Activated CD4-positive, alpha-beta T cell treated with anti-CD3 and anti-CD28 coated beads, Interleukin-2, amount 10 ng/mL, durations not matched to agents 7 days and 5 days (primary cell): Measurements from ENCODE around the gene ASCC3. TPM values are rescaled to one million over a fixed set of nuclear protein-coding genes. Genes with fewer than 3 reads are reported as not detected.
"Not testable (repeated sequence)": the region's sequence is repeated elsewhere in the genome, so short reads cannot be mapped to it uniquely, and the experiment has no call there.

Source experiments
- CTCF ChIA-PET: fragments of 350-600 bp; sonication (Branson Sonifier 250); formaldehyde crosslinking; loops from one replicate; lab custom pipeline; 2021; ENCODE audit warnings: antibody characterized with exemption; lab: Charles Lee
- POLR2A ChIA-PET: fragments of 350-600 bp; sonication (Branson Sonifier 250); formaldehyde crosslinking; loops from one replicate; lab custom pipeline; 2021; ENCODE audit warnings: antibody characterized with exemption; lab: Charles Lee
- DNase-seq: peaks from one replicate; pipeline ENCODE4 v3.0.0-alpha.2; 2020
- H3K27ac Mint-ChIP-seq: one replicate; pipeline ENCODE4 v1.8.0; 2021; ENCODE audit warnings: mild to moderate bottlenecking, moderate library complexity, mixed read lengths
- H3K27me3 Mint-ChIP-seq: one replicate; pipeline ENCODE4 v1.8.0; 2021; ENCODE audit warnings: mixed read lengths
- H3K36me3 Mint-ChIP-seq: one replicate; pipeline ENCODE4 v1.8.0; 2021; ENCODE audit warnings: low read depth, mixed read lengths
- H3K4me1 Mint-ChIP-seq: one replicate; pipeline ENCODE4 v1.8.0; 2021; ENCODE audit warnings: mixed read lengths
- H3K4me3 Mint-ChIP-seq: one replicate; pipeline ENCODE4 v1.8.0; 2021; ENCODE audit warnings: mild to moderate bottlenecking, moderate library complexity, mixed read lengths
- H3K9me3 Mint-ChIP-seq: one replicate; pipeline ENCODE4 v1.8.0; 2021; ENCODE audit warnings: mixed read lengths
- total RNA-seq, 2 experiments: library from RNA; stranded (reverse); gene quantifications; one replicate each; pipeline ENCODE4 v1.2.3, GENCODE V29; 2021

The ASCC3 gene
- total RNA-seq, 2 experiments from 2014 or later: 54.3 to 55.3 TPM

DNA sequence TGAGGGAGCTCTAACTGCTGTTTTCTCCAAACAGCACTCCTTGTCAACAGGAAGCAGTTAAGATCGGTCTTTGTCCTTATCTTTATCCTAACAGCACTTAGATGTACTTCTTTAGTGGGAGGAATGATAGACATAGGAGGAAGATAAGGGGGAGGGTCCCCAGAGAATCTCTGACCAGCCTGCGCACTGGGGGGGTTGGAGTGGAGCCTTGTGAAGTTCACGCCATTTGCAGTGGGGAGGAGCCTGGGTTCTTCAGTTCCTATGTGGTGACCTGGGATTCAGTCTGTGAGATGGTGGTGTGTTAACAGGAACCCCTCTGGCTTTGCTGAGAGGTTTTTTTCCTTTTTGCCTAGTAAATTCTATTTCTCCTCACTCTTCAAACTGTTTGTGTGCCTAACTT is 18.1 kb upstream of the ASCC3 start:
- ChIA-PET CTCF (no interaction called here), POLR2A (no interaction called here)
- no peak overlapping the region for H3K4me3 Mint-ChIP-seq
- no peak for DNase-seq
- peaks cover 2% of the 10 kb centered on the region for H3K27me3 Mint-ChIP-seq
- H3K27ac Mint-ChIP-seq: no peak overlapping the region
- no peaks in the 10 kb centered on the region for H3K4me1 Mint-ChIP-seq
- no peaks in the 10 kb centered on the region for H3K36me3 Mint-ChIP-seq
- peaks cover 3% of the 10 kb centered on the region for H3K9me3 Mint-ChIP-seq

GRCh38 chr6:100897671-100898070 is 16.5 kb upstream of the ASCC3 start:
- peaks cover 2% of the 10 kb centered on the region for H3K27me3 Mint-ChIP-seq
- no peak overlapping the region for H3K27ac Mint-ChIP-seq
- CTCF ChIA-PET: no interaction called here
- H3K9me3 Mint-ChIP-seq: peaks cover 3% of the 10 kb centered on the region
- no peak for DNase-seq
- POLR2A ChIA-PET: no interaction called here
- no peak overlapping the region for H3K4me3 Mint-ChIP-seq
- H3K36me3 Mint-ChIP-seq: no peaks in the 10 kb centered on the region
- no peaks in the 10 kb centered on the region for H3K4me1 Mint-ChIP-seq

GRCh38 chr6:100893743-100894142 is 12.6 kb upstream of the ASCC3 start:
- Mint-ChIP-seq H3K4me1 (no peaks in the 10 kb centered on the region), H3K36me3 (no peaks in the 10 kb centered on the region), H3K27me3 (no peaks in the 10 kb centered on the region), H3K4me3 (no peak overlapping the region), H3K27ac (no peak overlapping the region), H3K9me3 (no peaks in the 10 kb centered on the region)
- DNase-seq: no peak
- CTCF ChIA-PET: no interaction called here
- POLR2A ChIA-PET: no interaction called here

GRCh38 chr6:100892693-100893092 is 11.6 kb upstream of the ASCC3 start:
- ChIA-PET POLR2A (no interaction called here), CTCF (no interaction called here)
- Mint-ChIP-seq H3K27me3 (no peaks in the 10 kb centered on the region), H3K27ac (no peak overlapping the region), H3K36me3 (no peaks in the 10 kb centered on the region), H3K4me3 (no peak overlapping the region), H3K9me3 (no peaks in the 10 kb centered on the region), H3K4me1 (no peaks in the 10 kb centered on the region)
- no peak for DNase-seq

DNA sequence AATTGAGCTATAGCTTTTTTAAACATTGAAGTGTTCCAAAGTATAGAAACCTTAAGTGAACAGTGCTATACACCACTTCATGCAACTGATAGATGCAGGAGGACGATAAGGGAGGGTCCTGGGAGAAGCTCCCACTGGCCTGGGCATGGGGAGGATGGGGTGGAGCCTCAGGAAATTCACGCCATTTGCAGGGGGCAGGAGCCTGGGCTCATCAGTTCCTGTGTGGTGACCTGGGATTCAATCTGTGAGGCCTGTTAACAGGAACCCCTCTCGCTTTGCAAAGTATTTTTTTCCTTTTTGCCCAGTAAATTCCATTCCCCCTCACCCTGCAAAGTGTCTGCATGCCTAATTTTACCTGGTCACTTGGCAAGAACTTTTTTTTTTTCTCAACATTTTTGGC is 11.0 kb upstream of the ASCC3 start:
- ChIA-PET CTCF (no interaction called here), POLR2A (no interaction called here)
- no peak overlapping the region for H3K27ac Mint-ChIP-seq
- no peak overlapping the region for H3K4me3 Mint-ChIP-seq
- H3K36me3 Mint-ChIP-seq: no peaks in the 10 kb centered on the region
- no peaks in the 10 kb centered on the region for H3K4me1 Mint-ChIP-seq
- no peak for DNase-seq
- no peaks in the 10 kb centered on the region for H3K9me3 Mint-ChIP-seq
- H3K27me3 Mint-ChIP-seq: no peaks in the 10 kb centered on the region

GRCh38 chr6:100891079-100891478 is 9.9 kb upstream of the ASCC3 start:
- Mint-ChIP-seq H3K9me3 (no peaks in the 10 kb centered on the region), H3K4me1 (no peaks in the 10 kb centered on the region), H3K27ac (no peak overlapping the region), H3K36me3 (no peaks in the 10 kb centered on the region), H3K27me3 (no peaks in the 10 kb centered on the region), H3K4me3 (no peak overlapping the region)
- POLR2A ChIA-PET: no interaction called here
- no peak for DNase-seq
- CTCF ChIA-PET: interaction anchor here (1.0 kb wide), 1 partner anchor 188 kb away, joined by 3 read pairs; no protein-coding TSS in a partner anchor

DNA sequence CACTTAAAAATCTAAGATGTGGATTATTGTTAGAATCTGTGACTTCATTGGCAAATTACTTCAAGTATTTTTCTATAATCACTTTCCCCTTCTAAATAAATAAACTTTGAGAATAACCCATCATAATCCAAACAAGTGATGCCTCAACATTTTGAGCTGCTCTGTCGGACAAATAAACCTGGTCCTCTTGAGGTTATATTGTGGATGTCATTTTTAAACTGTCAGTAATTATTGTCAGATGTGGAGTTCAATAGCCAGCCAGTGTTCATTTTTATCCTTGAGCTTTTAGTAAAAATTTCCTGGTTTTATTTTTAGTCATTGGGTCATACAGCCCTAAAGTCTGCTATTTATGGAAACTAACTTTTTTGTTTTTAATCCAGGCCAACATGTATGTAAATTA is 9.5 kb upstream of the ASCC3 start:
- H3K36me3 Mint-ChIP-seq, DNase-seq, H3K27ac Mint-ChIP-seq, POLR2A ChIA-PET, H3K4me3 Mint-ChIP-seq, H3K9me3 Mint-ChIP-seq, H3K4me1 Mint-ChIP-seq, H3K27me3 Mint-ChIP-seq: not testable (repeated sequence)
- CTCF ChIA-PET: interaction anchor here (1.0 kb wide), 1 partner anchor 188 kb away, joined by 3 read pairs; no protein-coding TSS in a partner anchor

DNA sequence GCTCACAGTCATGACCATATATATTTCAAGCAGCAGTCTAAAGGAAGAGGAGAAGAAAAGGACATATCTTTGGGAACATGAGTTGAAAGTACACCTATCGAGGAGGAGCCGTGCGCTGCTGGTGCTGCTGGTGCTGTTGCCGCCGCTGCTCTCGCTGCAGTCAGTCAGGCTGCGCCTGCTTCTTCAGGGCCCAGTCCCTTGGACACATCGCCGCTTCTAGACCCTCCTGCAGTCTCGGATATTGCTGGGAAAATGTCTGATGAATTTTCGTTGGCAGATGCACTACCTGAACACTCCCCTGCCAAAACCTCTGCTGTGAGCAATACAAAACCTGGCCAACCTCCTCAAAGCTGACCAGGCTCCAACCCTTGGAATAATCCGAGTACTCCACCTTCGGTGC is 8.2 kb upstream of the ASCC3 start:
- H3K4me3 Mint-ChIP-seq: no peak overlapping the region
- CTCF ChIA-PET: no interaction called here
- POLR2A ChIA-PET: no interaction called here

DNA sequence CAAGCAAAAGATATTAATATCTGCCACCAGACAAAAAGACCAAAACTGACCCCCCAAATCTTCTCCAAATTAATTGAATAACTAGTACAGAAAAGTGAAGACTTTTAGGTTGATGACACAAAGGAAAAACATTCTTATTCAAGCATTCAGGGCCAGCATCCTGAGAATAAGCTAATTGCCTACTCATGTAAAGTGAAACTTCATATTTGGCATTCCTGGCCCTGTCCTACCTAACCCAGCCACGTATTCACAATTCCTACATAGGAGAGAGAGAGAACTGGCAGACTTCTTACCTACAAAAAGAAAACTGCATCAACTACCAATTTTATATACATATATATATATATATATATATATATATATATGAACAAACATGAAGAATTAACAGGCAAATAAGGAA is 4.9 kb upstream of the ASCC3 start:
- ChIA-PET CTCF (no interaction called here), POLR2A (no interaction called here)
- Mint-ChIP-seq H3K27me3 (no peaks in the 10 kb centered on the region), H3K36me3 (peaks cover 3% of the 10 kb centered on the region), H3K9me3 (no peaks in the 10 kb centered on the region), H3K4me3 (no peak overlapping the region), H3K27ac (no peak overlapping the region), H3K4me1 (peaks cover 11% of the 10 kb centered on the region)
- DNase-seq: no peak

More for the DNA sequence above, 8.2 kb upstream of the ASCC3 start:
- no peaks in the 10 kb centered on the region for H3K27me3 Mint-ChIP-seq
- no peak overlapping the region for H3K27ac Mint-ChIP-seq
- no peaks in the 10 kb centered on the region for H3K36me3 Mint-ChIP-seq
- no peaks in the 10 kb centered on the region for H3K4me1 Mint-ChIP-seq
- DNase-seq: no peak
- no peaks in the 10 kb centered on the region for H3K9me3 Mint-ChIP-seq

DNA sequence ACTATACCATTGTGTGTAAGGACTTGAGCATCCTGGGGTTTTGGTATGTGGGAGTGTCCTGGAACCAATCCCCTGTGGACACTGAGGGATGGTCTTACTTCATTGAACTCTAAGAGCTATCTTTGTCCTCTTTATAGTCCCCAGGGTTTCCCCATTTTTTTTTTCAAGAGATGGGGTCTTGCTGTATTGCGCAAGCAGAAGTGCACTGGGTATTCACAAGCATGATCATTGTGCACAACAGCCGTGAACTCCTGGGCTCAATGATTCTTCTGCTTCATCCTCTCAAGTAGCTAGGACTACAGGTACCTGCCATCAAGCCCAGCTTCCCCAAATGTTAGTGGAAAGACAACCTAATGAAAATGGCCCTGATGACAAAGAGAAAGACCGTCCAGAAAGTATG is 2.2 kb upstream of the ASCC3 start:
- Mint-ChIP-seq H3K4me3 (no peak overlapping the region), H3K9me3 (no peaks in the 10 kb centered on the region), H3K27ac (no peak overlapping the region), H3K4me1 (peaks cover 29% of the 10 kb centered on the region), H3K27me3 (no peaks in the 10 kb centered on the region), H3K36me3 (peaks cover 10% of the 10 kb centered on the region)
- CTCF ChIA-PET: no interaction called here
- no peak for DNase-seq
- POLR2A ChIA-PET: no interaction called here

DNA sequence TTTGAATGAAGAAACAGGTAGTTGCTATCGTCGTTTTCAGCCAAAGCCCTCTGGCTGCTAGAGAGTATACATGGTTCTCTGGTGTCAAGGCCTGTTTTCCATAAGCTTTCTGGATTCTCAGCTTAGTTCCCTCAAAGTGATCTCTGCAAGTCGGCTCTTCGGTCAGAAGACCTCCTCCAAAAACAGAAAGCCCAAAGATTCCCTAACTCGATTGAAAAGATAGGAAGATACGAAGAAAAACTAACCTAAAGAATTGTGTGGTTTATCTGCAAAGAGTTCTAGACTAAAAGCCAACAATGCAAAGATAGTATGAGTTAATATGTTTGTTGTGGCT is 545 bp upstream of the ASCC3 start:
- H3K4me3 Mint-ChIP-seq: peak overlapping the region; percentile 93
- H3K9me3 Mint-ChIP-seq: no peaks in the 10 kb centered on the region
- H3K36me3 Mint-ChIP-seq: peaks cover 15% of the 10 kb centered on the region
- DNase-seq: no peak
- ChIA-PET POLR2A (no interaction called here), CTCF (no interaction called here)
- H3K27ac Mint-ChIP-seq: peak overlapping the region; percentile 100
- peaks cover 37% of the 10 kb centered on the region for H3K4me1 Mint-ChIP-seq
- H3K27me3 Mint-ChIP-seq: no peaks in the 10 kb centered on the region

DNA sequence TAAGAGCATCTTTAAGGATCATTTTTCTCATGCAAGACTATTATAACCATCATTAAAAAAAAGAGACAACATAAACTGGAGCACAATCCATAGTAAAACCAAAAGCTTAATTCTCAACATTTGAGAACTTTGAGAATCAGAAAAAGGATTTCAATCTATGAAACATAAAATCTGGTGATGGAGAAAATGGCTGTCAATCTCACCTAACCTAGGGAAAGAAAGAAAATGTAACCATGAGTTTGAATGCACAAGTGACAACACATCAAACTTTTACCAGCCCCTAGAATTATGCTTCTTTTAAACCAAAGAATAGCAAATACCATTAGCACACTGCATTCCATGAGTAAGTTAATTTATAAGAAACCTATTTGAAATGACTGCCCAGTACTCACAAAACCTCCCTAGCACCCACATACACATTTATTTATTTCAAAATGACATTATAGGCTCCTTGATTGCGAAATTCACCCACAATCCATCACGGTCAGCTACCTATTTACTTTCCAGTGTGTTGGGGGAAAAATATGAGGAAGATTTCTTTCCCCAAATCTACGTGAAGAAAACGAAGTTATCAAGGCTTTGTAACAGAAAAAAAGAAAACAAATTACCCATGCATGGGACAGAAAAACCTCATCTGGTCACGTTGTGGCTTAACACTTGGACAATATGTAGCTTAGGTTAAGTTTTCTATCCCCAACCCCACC is 828 bp downstream of the ASCC3 start:
- CTCF ChIA-PET: interaction anchor here (1.0 to 2.0 kb wide), 3 partner anchors 12 to 42 kb away, joined by 3 to 8 read pairs (median 4); no protein-coding TSS in a partner anchor
- Mint-ChIP-seq H3K4me1 (peaks cover 46% of the 10 kb centered on the region), H3K4me3 (peak overlapping the region; percentile 93), H3K27ac (peak overlapping the region; percentile 100), H3K36me3 (peaks cover 26% of the 10 kb centered on the region), H3K9me3 (no peaks in the 10 kb centered on the region), H3K27me3 (no peaks in the 10 kb centered on the region)
- DNase-seq: no peak
- POLR2A ChIA-PET: no interaction called here

DNA sequence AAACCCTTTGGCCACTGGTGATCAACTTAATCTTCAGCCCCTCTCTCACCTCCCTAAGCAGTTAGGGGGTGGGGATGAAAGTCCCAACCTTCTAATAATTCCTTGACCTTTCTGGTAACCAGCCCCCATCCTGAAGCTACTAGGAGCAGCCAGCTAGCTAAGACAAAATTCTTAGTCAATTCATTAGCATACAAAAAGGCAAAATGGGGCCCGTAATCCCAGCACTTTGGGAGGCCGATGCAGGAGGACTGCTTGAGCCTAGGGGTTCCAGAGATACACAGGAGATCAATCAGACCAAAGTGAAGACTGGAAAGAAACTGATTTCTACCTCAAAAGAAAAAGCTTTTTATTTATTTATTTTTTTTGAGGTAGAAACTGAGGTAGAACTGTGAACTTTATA is 1.8 kb downstream of the ASCC3 start:
- Mint-ChIP-seq H3K9me3 (no peaks in the 10 kb centered on the region), H3K27me3 (no peaks in the 10 kb centered on the region), H3K4me3 (peak overlapping the region; percentile 93), H3K27ac (no peak overlapping the region), H3K4me1 (peaks cover 53% of the 10 kb centered on the region), H3K36me3 (peaks cover 33% of the 10 kb centered on the region)
- CTCF ChIA-PET: interaction anchor here (1.7 to 2.0 kb wide), 2 partner anchors 11 to 43 kb away, joined by 4 to 8 read pairs; no protein-coding TSS in a partner anchor
- DNase-seq: no peak
- POLR2A ChIA-PET: no interaction called here

- CTCF ChIA-PET: no interaction called here
- Mint-ChIP-seq H3K27ac (no peak overlapping the region), H3K4me3 (no peak overlapping the region), H3K9me3 (peaks cover 5% of the 10 kb centered on the region), H3K4me1 (peaks cover 59% of the 10 kb centered on the region), H3K27me3 (no peaks in the 10 kb centered on the region), H3K36me3 (peaks cover 44% of the 10 kb centered on the region)
- POLR2A ChIA-PET: no interaction called here
- no peak for DNase-seq
Observed at GRCh38 chr6:100877851-100878250, 3.3 kb downstream of the ASCC3 start.
